RWPE2 (cell line): ENCODE results near the gene RRM2.
"Not testable (repeated sequence)": the region's sequence is repeated elsewhere in the genome, so short reads cannot be mapped to it uniquely, and the experiment has no call there.

Experiments used
- ATAC-seq: fragments of 200-7000 bp; cut with Tn5 transposase; 3 replicates; pipeline ENCODE4 v1.9.1; 2021; ENCODE audit warnings: low read depth
- DNase-seq: peaks from one replicate; pipeline ENCODE4 v3.0.0-alpha.2; 2020; ENCODE audit warnings: low spot score
- H3K27ac ChIP-seq: fragments of 450-650 bp; 2 replicates; pipeline ENCODE4 v1.5.1; 2017; ENCODE audit warnings: mild to moderate bottlenecking; ENCODE audit not compliant: poor library complexity, severe bottlenecking
- H3K27me3 ChIP-seq: fragments of 250-450 bp; sonication (Bioruptor Pico); 2 replicates; pipeline ENCODE4 v1.5.1; 2021; ENCODE audit warnings: mild to moderate bottlenecking, moderate library complexity; ENCODE audit not compliant: insufficient read depth, poor library complexity, severe bottlenecking
- H3K36me3 ChIP-seq: fragments of 250-450 bp; sonication (Bioruptor Pico); 2 replicates; pipeline ENCODE4 v1.5.1; 2020; ENCODE audit warnings: low read depth, mild to moderate bottlenecking, moderate library complexity
- H3K4me1 ChIP-seq: fragments of 250-450 bp; sonication (Bioruptor Pico); 2 replicates; pipeline ENCODE4 v1.5.1; 2021; ENCODE audit warnings: mild to moderate bottlenecking, moderate library complexity; ENCODE audit not compliant: insufficient read depth, poor library complexity, severe bottlenecking
- H3K4me3 ChIP-seq: fragments of 250-450 bp; sonication (Bioruptor Pico); 2 replicates; pipeline ENCODE4 v1.5.1; 2021; ENCODE audit warnings: mild to moderate bottlenecking, moderate library complexity; ENCODE audit not compliant: severe bottlenecking
- H3K9me3 ChIP-seq: fragments of 250-450 bp; sonication (Bioruptor Pico); 2 replicates; pipeline ENCODE4 v1.5.1; 2021; ENCODE audit warnings: mild to moderate bottlenecking, moderate library complexity; ENCODE audit not compliant: severe bottlenecking
- TF ChIP-seq, protein P1 (sequence below): fragments of 450-650 bp; IDR thresholded peaks from one replicate; pipeline ENCODE4 v1.5.1; 2017; ENCODE audit warnings: mild to moderate bottlenecking, moderate library complexity; ENCODE audit not compliant: poor library complexity, severe bottlenecking

The RRM2 gene

DNA sequence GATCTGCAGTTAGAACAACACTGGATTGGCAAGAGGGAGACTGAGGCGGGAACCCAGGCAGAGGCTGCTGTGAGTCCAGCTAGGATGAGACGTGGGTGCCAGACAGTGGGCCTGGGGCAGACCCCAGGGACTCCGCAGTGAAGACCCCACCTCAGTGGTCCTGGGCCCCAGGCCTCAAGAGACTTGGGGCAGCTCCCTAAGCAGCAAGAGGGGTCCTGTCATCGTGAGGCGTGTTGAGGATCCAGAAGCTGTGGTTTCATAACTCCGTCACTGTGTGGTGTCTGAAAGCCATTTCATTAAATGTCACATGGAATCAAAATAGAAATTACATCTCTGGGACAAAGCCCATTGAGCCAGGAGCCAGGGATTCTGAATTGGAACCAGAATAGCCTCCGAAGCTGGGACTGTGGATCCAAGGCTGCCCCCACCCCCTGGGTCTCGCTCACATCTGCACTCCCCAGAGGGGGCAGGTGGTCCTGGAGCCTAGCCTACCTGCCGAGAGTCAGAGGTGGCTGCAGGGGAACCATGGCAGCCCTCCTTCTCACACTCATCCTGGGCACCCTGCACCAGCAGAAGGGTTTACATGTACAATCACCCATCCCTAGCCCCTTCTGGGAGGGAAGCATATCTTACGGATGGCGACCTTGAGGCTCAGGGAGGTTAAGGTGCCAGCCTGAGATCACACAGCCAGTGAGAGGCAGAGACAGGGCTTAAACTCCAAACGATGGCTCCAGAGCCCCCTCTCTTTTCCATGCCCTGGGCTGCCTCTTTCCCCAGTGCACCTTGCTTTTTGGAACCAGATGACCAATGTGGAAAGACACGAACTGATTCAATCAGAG is 23.2 kb downstream of the RRM2 start:
- Histone ChIP-seq H3K27me3 (no peaks in the 10 kb centered on the region), H3K36me3 (no peaks in the 10 kb centered on the region), H3K4me1 (no peaks in the 10 kb centered on the region), H3K27ac (no peak overlapping the region), H3K4me3 (no peak overlapping the region), H3K9me3 (no peaks in the 10 kb centered on the region)
- DNase-seq (peak; percentile 31), ATAC-seq (no peak)
- TF ChIP-seq, protein P1, sequence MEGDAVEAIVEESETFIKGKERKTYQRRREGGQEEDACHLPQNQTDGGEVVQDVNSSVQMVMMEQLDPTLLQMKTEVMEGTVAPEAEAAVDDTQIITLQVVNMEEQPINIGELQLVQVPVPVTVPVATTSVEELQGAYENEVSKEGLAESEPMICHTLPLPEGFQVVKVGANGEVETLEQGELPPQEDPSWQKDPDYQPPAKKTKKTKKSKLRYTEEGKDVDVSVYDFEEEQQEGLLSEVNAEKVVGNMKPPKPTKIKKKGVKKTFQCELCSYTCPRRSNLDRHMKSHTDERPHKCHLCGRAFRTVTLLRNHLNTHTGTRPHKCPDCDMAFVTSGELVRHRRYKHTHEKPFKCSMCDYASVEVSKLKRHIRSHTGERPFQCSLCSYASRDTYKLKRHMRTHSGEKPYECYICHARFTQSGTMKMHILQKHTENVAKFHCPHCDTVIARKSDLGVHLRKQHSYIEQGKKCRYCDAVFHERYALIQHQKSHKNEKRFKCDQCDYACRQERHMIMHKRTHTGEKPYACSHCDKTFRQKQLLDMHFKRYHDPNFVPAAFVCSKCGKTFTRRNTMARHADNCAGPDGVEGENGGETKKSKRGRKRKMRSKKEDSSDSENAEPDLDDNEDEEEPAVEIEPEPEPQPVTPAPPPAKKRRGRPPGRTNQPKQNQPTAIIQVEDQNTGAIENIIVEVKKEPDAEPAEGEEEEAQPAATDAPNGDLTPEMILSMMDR, result no peak

DNA sequence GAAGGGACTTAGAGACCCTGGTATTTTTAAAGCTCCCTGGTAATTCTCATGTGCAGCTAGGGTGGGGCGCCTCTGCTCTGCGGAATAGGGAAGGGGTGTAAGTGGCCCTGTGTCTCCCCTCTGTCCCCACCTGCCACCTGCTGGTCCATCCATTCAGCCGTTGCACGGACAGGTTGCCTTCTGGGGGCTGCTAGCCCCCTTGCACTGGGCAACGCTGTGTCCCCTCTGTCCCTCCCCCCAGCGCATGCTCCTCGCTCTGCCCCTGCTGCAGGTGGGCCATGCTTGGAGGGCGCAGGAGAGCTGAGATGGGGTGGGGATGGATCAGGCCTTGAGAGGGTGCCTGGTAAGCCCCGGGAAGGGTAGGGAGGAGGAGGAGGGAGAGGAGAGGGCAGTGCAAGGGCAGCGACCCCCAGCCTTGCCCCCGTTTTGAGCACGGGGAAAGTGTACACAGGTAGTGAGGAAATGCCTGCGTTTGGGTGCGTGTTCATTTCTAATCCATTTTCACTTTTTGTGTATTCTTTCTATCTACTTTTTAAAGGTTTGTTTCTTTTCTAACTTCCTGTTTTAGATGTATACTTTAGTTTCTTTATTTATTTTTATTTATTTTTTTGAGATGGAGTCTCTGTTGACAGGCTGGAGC is 23.9 kb downstream of the RRM2 start:
- Histone ChIP-seq H3K4me3 (no peak overlapping the region), H3K27me3 (no peaks in the 10 kb centered on the region), H3K9me3 (no peaks in the 10 kb centered on the region), H3K27ac (no peak overlapping the region), H3K4me1 (no peaks in the 10 kb centered on the region), H3K36me3 (no peaks in the 10 kb centered on the region; the same call in 1 of the 2 replicates)
- DNase-seq, result peak; percentile 42
- TF ChIP-seq, protein P1, result no peak
- ATAC-seq, result no peak

DNA sequence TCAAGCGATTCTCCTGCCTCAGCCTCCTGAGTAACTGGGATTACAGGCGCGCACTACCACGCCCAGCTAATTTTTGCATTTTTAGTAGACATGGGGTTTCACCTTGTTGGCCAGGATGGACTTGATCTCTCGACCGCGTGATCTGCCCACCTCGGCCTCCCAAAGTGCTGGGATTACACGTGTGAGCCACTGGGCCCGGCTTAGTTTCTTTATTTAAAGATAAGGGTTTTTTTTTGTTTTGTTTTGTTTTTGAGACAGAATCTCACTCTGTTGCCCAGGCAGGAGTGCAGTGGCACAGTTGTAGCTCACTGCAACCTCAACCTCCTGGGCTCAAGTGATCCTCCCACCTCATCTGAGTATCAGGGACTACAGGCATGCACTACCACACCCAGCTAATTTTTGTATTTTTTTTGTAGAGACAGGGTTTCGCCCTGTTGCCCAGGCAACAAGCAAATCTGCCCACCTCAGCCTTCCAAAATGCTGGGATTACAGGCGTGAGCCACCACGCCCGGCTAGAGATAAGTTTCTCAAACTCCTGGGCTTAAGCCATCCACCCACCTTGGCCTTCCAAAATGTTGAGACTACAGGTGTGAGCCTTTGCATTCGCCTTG is 24.6 kb downstream of the RRM2 start:
- not testable (repeated sequence) for ATAC-seq, H3K4me1 ChIP-seq, H3K4me3 ChIP-seq, H3K27me3 ChIP-seq, H3K36me3 ChIP-seq, H3K27ac ChIP-seq, H3K9me3 ChIP-seq, DNase-seq

DNA sequence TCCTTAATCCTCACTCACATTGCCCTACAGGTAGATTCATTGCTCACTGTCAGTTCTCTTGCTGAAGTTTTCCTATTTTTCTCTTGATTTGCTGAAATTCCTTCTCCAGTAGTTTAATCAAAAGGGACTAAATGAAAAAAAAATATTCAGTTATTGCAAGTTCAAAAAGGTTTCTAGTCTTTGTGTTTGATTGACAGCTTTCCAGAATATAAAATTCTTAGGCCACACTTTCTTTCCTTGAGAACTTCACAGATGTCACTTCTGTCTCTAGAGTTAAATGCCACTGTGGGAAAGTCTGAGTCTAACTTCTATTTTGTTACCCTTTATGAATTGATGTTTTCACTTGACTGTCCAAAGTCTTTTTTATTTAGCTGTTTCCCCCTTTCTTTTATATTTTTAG is 25.7 kb downstream of the RRM2 start:
- no peaks in the 10 kb centered on the region; the same call in 1 of the 2 replicates for H3K36me3 ChIP-seq
- no peak overlapping the region for H3K4me3 ChIP-seq
- no peaks in the 10 kb centered on the region for H3K9me3 ChIP-seq
- TF ChIP-seq, protein P1, result no peak
- no peak for ATAC-seq
- H3K27ac ChIP-seq, result no peak overlapping the region
- no peak for DNase-seq
- no peaks in the 10 kb centered on the region for H3K4me1 ChIP-seq
- H3K27me3 ChIP-seq, result no peaks in the 10 kb centered on the region

DNA sequence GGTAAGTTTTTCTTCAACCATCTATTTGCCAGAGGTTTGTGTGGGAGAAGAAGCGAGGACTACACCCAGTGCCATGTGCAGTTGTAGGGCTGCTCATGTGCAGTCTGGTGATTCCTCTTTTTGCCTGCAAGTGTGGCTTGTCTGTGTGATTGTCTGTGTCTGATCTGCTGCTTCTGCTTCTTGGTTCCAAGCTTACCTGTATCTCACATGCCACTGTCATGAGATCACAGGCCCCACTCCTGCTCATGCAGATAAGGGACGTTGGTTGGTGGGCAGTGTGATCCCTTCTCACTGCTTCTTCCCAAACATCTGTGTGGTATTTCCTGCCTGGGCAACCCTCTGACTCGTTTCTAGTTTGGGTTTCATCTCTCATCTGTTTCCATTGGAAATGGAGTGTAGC is 27.1 kb downstream of the RRM2 start:
- Histone ChIP-seq H3K27me3 (no peaks in the 10 kb centered on the region), H3K36me3 (no peaks in the 10 kb centered on the region; the same call in 1 of the 2 replicates), H3K4me1 (no peaks in the 10 kb centered on the region), H3K9me3 (no peaks in the 10 kb centered on the region), H3K4me3 (no peak overlapping the region), H3K27ac (no peak overlapping the region)
- ATAC-seq, result no peak
- TF ChIP-seq, protein P1, result no peak
- DNase-seq, result no peak
